HG02623 (cell line): ENCODE results near the gene MACROD1.

Experiments used
- ATAC-seq: cut with Tn5 transposase; IDR thresholded peaks from one replicate; pipeline ENCODE4 v1.9.1; 2021; ENCODE audit warnings: moderate library complexity; ENCODE audit not compliant: unreplicated experiment

Gene MACROD1

DNA sequence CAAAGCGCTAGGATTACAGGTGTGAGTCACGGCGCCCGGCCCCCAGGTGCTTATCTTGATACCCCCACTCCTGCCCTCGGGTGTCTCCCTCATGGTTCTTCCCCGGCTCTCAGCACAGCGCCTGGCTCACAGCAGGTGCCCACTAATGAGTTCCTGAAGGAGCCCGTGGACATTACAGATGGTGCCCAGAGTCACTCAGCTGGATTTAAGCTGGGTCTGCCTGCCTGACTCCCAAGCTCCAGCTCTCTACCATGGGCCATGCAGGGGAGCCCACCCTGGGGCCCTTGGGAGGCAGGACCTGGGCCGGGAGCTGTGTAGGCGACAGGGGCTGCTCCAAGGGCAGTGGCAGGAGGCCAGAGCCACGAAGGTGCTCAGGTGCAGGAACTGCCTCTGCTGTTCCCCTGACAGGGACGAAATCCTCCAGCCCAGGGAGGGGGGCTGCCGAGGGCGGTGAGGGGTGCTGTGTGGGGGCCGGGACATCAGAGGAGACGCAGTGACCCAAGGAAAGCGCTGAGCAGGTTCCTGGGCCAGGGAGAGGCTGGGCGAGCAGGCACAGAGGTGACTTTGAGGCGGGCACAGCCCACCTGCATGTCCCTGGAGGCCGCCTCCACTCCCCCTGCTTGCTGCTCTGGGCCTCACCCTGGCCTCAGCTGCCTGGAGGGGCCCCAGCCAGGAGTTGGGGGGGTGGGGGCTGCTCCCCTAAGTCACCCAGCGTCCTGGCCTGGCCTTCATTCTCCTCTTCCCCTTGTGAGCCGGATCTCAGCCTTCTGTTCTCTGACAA lies 144.7 kb downstream of the MACROD1 start:
- ATAC-seq = no peak

DNA sequence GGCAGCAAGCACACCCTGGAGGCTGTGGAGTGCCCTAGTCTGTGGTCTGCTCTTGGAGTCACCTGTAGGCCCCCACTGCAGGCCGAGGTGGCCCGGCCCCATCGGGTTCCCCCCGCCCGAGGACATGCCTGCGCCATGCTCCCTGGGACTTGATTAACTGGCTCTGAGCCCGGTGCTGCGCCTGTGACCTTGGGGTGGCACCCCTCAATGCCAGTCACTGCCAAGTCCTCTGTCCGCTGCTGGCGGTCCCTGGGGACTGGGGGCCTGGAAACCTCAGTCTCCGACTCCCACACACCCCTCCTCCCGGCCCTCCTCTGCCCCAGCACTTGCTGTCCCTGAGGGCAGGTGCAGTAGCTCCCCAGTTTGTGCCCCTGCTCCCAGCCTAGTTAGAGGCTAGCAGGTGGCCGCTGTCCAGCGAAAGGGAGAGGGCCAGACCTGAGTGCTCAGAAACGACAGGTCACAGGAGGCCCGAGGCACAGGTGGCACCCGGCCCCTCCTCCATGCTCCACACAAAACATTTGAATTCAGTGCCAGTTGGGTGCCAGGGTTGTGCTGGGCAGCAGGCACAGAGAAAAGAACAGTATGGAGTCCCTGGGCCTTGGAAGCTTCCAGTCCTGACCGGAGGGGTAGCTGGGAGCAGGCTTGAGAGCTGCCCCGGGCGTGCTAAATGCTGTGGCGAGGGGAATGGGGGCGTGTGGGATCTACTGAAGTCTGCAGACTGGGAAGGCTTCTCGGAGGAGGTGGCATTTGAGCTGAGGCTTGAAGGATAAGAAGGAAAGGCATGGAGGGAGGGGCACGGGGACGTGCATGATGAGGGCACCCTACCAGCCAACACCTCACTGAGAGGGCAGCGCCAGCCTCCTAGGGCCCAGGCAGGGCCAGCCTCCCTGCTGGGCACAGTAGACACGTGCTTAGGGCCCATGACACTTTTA lies 146.5 kb downstream of the MACROD1 start:
- no peak for ATAC-seq

DNA sequence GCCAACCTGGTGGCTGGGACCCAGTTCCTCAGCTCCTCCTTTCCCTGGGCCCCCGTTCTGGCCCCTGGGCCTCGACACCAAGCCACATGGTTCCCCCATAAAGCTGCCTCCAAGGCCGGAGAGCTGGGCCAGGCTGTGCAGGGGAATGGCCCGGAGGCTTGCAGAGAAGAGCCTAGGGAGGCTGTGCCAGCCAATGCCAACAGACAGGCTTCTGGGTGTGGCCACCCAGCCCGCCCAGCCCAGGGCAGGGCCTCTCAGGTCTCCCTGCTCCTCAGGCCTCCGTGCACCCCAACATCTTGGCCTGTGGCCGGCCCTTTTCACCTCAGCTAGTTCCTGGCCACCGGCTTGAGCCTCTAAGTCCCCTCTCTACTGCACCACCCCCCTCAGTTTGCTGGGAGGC lies 147.6 kb downstream of the MACROD1 start:
- no peak for ATAC-seq

DNA sequence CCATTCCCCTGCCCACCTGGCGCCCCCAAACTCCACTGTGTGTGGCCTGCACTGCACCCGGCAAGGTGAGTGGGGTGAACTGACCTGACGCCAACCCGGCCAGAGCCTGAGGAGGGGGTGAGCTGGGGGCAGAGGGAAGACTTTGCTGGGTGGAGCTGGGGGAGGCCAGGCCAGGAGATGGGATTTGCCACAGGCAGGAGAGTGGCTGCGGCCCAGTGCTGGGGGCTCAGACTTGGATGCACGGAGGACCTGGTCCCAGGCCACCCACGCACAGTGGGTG lies 148.0 kb downstream of the MACROD1 start:
- no peak for ATAC-seq

DNA sequence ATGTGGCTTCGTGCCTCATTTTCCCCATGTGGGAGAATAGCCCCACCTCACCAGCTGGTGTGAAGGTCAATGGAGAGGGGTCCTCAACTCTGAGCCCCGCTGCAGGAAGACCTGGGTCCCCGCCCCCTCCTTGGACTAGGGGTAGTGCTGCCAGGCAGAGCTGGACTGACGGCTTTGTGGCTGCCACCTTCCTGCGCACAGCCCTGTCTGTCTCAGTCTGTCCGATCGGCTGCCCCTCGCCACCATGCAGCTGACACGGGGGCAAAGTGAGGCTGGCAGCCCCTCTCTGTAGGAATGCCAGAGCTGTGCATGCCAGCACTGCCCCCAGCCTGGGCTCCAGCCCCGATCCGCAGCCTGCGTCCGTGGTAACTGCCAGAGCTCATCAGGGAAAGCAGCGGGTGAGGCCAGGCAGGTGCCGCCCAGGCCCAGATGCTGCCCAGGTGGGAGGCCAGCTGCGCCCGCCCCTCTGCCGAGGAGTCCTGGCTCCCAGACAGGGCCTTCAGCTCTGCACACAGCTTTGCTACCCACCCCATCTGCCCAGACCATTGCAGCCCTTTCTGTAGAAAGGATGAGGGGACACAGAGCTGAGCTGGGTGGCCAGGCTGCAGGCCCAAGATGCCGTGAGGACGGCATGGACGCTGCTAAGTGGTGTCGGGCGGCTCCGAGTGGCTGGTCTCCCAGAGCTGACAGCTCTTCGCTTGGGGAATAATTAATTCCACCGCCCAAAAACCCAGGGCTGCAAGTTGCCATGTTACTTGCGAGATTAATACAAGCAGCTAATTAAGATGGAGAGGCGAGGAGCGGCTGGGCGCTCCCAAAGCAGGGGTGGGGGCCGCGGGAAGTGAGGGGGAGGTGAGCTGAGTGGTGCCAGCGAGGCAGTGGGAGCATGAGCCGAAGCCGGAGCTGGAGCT lies 149.7 kb downstream of the MACROD1 start:
- no peak for ATAC-seq

DNA sequence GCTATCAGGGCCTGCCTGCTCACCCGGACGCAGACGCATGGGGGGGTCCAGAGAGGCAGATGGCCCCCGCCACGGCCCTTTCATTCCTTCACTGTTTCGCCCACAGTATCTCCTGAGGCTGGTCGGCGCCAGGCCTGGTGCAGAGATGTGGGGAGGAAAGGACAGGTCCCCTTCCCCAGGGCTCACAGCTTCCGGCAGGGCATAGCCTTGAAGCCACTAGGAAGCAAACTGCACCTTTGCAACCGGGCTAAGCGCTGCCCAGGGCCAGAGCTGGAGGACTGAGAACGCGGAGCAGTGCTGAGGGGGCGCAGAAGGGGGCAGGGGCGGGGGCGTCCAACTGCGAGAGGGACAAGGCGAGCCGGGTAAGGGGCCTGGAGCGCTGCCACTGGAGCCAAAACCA lies 150.4 kb downstream of the MACROD1 start:
- no peak for ATAC-seq

DNA sequence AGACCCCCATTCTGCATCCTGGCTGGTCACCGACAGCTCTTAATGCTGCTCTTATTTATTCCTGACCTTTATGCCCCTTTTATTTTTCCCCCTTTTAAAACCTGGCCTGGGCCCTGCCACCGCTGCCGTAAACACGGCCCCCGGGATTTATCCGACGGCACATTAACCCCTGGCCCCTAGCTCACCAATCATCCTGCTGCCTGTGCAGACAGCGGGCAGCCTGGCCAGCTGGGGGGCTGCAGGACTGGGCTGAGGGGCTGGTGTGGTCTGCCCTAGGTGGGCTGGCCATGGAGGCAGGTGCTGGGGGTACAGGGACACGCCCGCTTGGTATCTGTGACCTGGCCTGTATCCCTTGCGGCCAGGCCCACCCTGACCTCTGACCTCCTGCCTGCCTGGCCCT lies 151.6 kb downstream of the MACROD1 start:
- ATAC-seq = no peak

DNA sequence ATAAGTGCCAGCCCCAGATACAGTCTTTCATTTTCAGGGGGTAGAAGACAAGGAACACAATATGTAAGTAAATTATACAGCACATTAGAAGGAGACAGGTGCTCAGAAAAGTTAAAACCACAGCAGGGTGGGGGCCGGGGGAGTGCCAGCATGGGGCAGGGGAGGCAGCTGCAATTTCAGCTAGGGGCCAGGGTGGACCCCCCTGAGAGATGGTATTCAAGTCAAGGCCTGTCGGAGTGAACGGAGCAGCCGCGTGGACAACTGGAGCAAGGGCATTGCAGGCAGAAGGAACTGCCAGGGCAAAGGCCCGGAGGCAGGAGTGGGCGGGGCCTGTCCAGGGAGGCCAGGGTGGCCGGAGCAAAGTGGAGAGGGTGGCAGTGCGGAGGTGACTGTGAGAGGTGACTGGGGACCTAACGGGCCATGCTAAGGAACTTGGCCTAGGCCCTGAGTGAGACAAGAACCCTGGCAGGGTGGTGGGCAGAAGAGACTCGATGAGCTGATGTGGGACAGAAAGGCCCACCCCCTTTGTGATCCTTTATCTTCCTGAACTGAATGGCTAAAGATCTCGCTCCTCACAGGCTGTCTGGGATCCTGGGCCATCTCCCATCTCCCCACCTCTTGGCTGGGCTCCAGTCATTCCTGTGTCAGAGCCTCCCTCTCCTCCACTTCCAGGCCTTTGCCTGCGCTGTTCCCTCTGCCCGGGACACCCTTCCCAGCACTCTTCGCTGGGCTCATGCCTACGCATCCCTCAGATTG lies 152.6 kb downstream of the MACROD1 start:
- ATAC-seq = no peak

DNA sequence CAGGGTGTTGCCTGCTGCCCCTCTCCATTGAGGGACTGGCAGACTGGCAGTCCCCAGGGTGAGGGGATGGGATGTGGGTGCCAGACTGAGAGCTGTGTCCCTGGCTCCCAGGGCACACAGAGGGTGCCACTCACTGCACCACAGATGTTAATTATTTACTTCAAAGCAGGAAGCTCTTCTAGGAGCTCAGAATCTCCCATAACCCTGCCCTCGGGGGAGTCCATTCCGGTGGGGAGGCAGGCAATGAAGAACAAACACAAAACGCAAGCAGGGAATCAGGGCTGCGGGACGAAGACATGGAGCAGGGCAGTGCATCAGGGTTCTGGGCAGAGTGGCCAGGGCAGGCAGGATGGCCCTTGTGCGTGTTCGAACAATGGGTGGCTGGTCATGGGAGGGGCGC lies 154.5 kb downstream of the MACROD1 start:
- ATAC-seq = no peak

DNA sequence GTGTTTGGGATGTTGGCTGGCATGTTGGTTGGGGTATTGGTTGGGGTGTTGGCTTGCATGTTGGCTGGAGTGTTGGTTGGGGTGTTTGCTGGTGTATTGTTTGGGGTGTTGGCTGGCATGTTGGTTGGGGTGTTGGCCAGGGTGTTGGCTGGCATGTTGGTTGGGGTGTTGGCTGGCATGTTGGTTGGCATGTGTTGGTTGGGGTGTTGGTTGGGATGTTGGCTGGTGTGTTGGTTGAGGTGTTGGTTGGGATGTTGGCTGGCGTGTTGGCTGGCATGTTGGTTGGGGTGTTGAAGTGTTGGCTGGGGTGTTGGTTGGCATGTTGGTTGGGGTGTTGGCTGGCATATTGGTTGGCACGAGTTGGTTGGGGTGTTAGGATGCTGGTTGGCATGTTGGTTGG lies 155.1 kb downstream of the MACROD1 start:
- no peak for ATAC-seq

DNA sequence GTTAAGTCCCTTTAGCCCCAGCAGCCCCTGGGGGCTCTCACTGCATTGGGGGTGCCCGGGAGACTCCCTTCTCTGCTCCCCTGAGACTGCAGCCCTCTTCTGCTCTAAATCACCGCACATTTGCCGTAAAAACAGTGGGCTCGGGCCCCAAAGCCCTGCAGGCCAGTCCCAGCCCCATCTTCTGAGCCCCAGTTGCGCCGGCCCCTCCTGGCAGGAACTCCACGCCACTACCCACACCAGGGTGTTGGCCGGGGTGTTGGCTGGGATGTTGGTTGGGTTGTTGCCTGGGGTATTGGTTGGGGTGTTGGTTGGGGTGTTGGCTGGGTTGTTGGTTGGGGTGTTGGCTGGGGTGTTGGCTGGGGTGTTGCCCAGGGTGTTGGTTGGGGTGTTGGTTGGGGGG lies 156.2 kb downstream of the MACROD1 start:
- ATAC-seq = no peak

DNA sequence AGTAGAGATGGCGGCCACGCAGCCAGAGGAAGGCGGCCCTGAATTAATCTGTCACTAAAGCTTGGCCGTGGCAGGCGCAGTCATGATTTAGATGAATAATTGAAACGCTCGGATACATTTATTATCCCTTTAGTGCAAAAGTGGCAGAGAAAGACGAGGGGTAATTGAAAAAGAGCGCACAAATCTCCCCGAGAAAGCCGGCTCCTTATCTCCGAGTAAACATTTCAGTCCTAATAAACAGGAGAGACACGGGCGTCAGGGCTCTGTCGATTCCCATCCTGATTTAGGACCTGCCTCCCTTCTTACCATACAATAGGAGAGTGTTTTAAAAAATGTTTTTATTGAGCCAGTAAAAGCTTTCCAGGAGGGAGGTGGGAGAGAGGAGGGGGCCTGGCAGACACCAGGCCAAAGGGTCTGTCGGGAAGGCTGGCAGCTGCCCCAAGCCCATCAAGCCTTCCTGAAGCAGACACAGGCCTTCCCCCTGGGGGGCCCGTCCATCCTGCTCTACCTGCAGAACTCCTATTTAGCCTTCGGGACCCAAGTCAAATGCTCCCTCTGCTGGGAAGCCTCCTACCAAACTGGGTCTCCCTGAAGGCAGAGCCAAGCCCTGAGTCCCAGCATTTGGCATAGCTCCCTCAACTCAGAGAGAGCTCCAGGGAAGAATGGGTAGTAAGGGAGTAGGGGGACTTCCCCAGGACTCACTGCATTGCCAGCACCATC lies 156.8 kb downstream of the MACROD1 start:
- ATAC-seq = no peak

DNA sequence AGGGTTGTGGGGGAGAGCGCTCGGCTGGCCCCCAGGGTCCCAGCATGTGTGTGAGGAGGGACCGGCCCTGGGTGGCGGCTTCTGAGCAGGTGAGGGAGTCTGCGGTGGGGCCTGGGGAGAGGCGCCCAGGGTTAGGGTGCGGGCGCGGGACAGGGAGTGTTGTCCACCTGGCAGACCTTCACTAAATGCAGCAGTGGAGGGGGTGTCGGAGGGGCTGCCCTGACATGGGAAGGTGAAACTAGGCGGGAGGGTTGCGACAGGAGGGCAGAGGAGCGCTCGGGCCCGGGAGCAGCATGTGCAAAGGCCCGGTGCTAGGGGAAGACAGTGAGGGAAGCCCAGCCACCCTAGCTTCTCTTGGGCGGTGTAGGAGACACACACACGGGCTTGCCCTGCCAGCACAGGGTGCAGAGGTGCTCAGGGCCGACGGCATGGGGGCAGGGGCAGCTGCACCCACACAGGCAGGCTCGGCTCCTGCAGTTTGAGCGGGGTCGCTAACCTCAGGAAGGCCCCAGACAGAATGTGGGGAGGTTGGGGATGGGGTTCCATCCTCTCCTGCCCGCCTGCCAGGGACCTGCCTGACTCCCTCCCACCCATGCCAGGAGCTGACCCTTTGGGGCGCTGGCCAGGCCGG lies 157.5 kb downstream of the MACROD1 start:
- no peak for ATAC-seq

DNA sequence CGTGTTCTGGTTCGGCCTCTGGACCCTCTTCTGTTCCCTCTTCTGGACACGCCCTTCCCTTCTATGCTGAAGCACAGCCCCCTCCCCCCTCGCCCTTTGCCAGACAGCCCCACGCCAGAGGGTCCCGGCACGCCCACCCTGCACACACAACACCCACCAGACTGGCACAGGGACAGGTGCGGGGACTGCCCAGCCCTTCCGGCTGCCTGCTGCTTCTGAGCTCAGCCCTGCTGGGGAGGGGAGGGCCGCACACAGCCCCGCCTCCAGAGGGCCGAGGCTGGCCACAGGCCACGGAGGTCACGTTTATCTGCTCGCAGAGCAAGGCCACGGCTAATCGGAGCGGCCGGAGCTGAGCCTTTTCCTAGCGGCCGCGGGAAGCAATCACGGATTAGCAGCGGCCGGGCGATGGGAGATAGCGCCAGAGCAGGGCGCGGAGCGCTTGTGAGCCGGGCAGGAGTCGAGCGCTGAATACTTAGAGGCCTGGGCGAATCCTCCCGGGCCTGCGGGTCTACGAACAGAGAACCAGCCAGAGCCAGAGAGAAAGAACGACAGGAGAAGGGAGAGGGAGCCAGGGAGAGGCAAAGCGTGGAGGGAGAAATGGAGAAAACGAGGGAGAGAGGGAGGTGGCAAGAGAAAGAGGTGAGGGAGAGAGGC lies 158.2 kb downstream of the MACROD1 start:
- no peak for ATAC-seq

DNA sequence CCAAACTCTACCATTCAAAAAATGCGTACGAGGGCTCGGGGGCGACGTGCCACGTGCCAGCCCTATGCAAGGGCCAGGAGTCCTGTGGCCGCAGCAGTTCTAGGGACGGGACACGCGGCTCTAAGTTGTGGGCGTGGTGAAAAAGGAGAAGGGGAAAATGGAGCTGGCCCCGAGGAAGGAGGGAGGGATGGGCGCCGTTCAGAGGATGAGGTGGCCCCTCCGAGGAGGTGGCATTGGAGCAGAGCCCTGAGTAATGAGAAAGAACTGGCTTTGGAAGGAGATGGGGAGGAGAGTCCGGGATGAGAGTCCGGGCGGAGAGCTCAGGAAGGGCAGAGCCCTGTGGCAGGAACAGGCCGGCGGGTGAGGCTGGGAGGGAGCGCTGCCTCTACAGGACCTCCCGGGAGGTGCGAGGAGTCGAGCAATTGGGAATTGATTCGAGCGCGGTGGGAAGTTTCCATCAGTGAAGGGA lies 158.7 kb downstream of the MACROD1 start:
- ATAC-seq = no peak

DNA sequence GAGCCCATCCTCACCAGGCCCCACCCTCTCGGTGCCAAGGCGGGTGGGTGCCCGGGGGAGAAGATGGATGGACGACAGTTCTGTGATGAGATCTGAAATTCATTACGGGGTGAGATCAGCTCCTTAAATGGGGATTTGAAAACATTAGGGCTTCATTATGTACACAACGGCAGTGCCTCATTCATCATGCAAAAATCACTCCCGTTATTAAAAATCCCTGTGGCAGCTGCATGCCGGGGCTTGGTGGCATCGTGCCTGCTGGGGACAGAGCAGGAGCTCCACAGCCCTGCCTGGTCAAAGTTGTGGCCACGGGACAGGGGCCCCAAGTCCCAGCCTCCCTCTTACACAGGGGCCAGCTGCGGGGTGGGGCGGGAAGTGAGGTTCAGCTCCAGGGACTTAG lies 159.5 kb downstream of the MACROD1 start:
- ATAC-seq = no peak

DNA sequence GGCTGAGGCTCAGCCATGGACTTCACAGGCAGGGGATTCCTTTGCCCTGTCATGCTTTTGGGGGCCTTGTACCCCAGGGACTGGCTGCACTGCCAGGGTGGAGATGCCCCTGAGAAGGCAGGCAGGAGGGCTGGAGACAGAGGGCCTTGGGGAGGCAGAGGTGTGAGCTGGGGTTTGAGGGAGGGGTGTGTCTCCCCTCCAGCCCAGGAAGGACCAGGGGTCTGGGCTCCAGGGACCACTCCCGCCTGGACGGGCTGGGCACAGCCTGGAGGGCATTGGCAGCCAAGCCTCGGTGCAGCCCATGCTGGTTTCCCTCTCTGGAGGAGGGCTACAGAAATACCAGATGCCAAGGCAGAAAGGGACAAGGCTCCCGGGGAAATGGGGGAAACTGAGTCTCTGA lies 160.2 kb downstream of the MACROD1 start:
- no peak for ATAC-seq

DNA sequence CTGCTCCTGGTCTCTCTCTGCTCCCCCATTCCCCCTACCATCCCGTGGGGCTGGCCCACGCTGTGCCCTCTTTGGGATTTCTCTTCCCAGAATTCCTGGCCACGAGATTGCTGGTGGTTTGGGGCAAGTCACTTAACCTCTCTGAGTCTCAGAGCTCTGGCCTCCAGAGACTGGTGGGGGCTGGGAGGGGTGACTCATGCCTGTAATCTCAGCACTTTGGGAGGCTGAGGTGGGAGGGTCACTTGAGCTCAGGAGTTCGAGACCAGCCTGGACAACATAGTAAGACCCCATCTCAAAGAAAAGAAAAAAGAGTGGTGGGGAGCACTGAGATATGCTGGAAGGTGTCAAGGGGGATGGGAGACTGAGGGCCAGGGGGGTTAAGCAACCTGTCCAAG lies 161.3 kb downstream of the MACROD1 start:
- ATAC-seq = no peak
